SW480 (cell line): ENCODE results near the gene OR51M1.
A peak's percentile ranks its signal among the peaks of the same experiment; 100 is the strongest.
"Not testable (repeated sequence)": the region's sequence is repeated elsewhere in the genome, so short reads cannot be mapped to it uniquely, and the experiment has no call there.

ENCODE experiments used
- DNase-seq: peaks from one replicate; pipeline ENCODE4 v3.0.0-alpha.2; 2016; ENCODE audit warnings: low spot score

Gene OR51M1

GRCh38 chr11:5383576-5383975, at the start of gene OR51M1:
OR51M1 (plus strand) TSS chr11:5383812; CDS start chr11:5389399, 5,587 bp downstream.
- DNase-seq, result no peak

GRCh38 chr11:5335170-5335569, 48.4 kb upstream of the OR51M1 start:
- no peak for DNase-seq

GRCh38 chr11:5336331-5336730, 47.3 kb upstream of the OR51M1 start:
- DNase-seq, result no peak

GRCh38 chr11:5337253-5337652, 46.4 kb upstream of the OR51M1 start:
- DNase-seq, result not testable (repeated sequence)

GRCh38 chr11:5339771-5340322, 43.8 kb upstream of the OR51M1 start:
- no peak for DNase-seq

- no peak for DNase-seq
Observed at GRCh38 chr11:5343474-5344335, 39.9 kb upstream of the OR51M1 start, which contains the start of gene OR51B5. OR51B5 (minus strand) TSS chr11:5343524; CDS start chr11:5343524, 0 bp downstream.

GRCh38 chr11:5345831-5346230, 37.8 kb upstream of the OR51M1 start:
- DNase-seq, result no peak

- DNase-seq, result no peak
Observed at GRCh38 chr11:5348551-5349194, 34.9 kb upstream of the OR51M1 start.

GRCh38 chr11:5349550-5349949, 34.1 kb upstream of the OR51M1 start:
- DNase-seq, result no peak

- DNase-seq, result no peak
Observed at GRCh38 chr11:5351208-5351607, 32.4 kb upstream of the OR51M1 start, which contains the start of gene OR51B6. OR51B6 (plus strand) TSS chr11:5351508; CDS start chr11:5351508, 0 bp downstream.

- DNase-seq, result not testable (repeated sequence)
Observed at GRCh38 chr11:5356031-5356430, 27.6 kb upstream of the OR51M1 start.

GRCh38 chr11:5362017-5362625, 21.5 kb upstream of the OR51M1 start:
- no peak for DNase-seq

- no peak for DNase-seq
Observed at GRCh38 chr11:5363679-5364078, 19.9 kb upstream of the OR51M1 start.

- peak; percentile 58 for DNase-seq
Observed at GRCh38 chr11:5364214-5364613, 19.4 kb upstream of the OR51M1 start.

GRCh38 chr11:5366365-5366764, 17.2 kb upstream of the OR51M1 start:
- not testable (repeated sequence) for DNase-seq

GRCh38 chr11:5366856-5367255, 16.8 kb upstream of the OR51M1 start:
- no peak for DNase-seq

GRCh38 chr11:5367448-5368074, 16.1 kb upstream of the OR51M1 start:
- no peak for DNase-seq

GRCh38 chr11:5368502-5369043, 15.0 kb upstream of the OR51M1 start:
- DNase-seq, result no peak

GRCh38 chr11:5369789-5370188, 13.8 kb upstream of the OR51M1 start:
- peak; percentile 33 for DNase-seq

- DNase-seq, result peak; percentile 58
Observed at GRCh38 chr11:5380740-5381342, 2.8 kb upstream of the OR51M1 start.

GRCh38 chr11:5384335-5384734, 723 bp downstream of the OR51M1 start:
- no peak for DNase-seq
